ENCODE results near the gene OR7A5. TPM values are rescaled to one million over a fixed set of nuclear protein-coding genes. Genes with fewer than 3 reads are reported as not detected.
A peak's percentile ranks its signal among the peaks of the same experiment; 100 is the strongest.

OR7A5 gene
- total RNA-seq, 1 experiment from 2014 or later, result not detected

- H3K79me2 ChIP-seq (ENCODE audit: low read length), result no peaks in the 10 kb centered on the region
- no peak for TF ChIP-seq EZH2phosphoT487 (IDR thresholded peaks at IDR 0.05; ENCODE audit: borderline replicate concordance, low read length)
- no peak for TF ChIP-seq CTCF (conservative IDR thresholded peaks at IDR 0.05; ENCODE audit: low read depth, low read length)
- no peak for TF ChIP-seq EZH2 (IDR thresholded peaks at IDR 0.05; ENCODE audit: low read length, unreplicated experiment)
- H2AFZ ChIP-seq (ENCODE audit: low read length), result no peak overlapping the region
- H3K4me3 ChIP-seq (ENCODE audit: low read length), result no peak overlapping the region
- ATAC-seq, result no peak
- intact Hi-C loops (cut with micrococcal nuclease), result no loop called here
- no peak overlapping the region for H3K4me2 ChIP-seq (ENCODE audit: low read length)
- CTCF ChIA-PET, result no interaction called here
- H3F3A ChIP-seq (ENCODE audit: low read length, unreplicated experiment), result no peaks in the 10 kb centered on the region
- no TSS peak for BruUV-seq (replicated peaks)
- peak; percentile 36 for DNase-seq
- POLR2A ChIA-PET (ENCODE audit: unreplicated experiment), result no interaction called here
- H4K20me1 ChIP-seq (ENCODE audit: low read length), result no peaks in the 10 kb centered on the region
- H3K27ac ChIP-seq (ENCODE audit: low read length), result no peak overlapping the region
- peaks cover 47% of the 10 kb centered on the region for H3K27me3 ChIP-seq (ENCODE audit: low read length)
- H3K36me3 ChIP-seq (ENCODE audit: low read depth, low read length), result no peaks in the 10 kb centered on the region
- no peaks in the 10 kb centered on the region for H3K9me3 ChIP-seq (ENCODE audit: low read length)
- no peak overlapping the region for H3K9ac ChIP-seq (ENCODE audit: low read length)
- H3K4me1 ChIP-seq (ENCODE audit: insufficient read depth, low read length), result no peaks in the 10 kb centered on the region
- no peaks in the 10 kb centered on the region for H3K9me2 ChIP-seq (replicated peaks; ENCODE audit: low read length)
These were observed 5.2 kb upstream of the OR7A5 start for GRCh38 chr19:14840206-14840605.

GRCh38 chr19:14837391-14837790 is 2.4 kb upstream of the OR7A5 start:
- Histone ChIP-seq H3K9ac (ENCODE audit: low read length) (no peak overlapping the region), H3K27me3 (ENCODE audit: low read length) (peaks cover 42% of the 10 kb centered on the region), H4K20me1 (ENCODE audit: low read length) (no peaks in the 10 kb centered on the region), H3K27ac (ENCODE audit: low read length) (no peak overlapping the region), H3F3A (ENCODE audit: low read length, unreplicated experiment) (no peaks in the 10 kb centered on the region), H3K4me3 (ENCODE audit: low read length) (no peak overlapping the region), H3K9me2 (replicated peaks; ENCODE audit: low read length) (no peaks in the 10 kb centered on the region), H3K4me2 (ENCODE audit: low read length) (no peak overlapping the region), H3K79me2 (ENCODE audit: low read length) (no peaks in the 10 kb centered on the region), H3K4me1 (ENCODE audit: insufficient read depth, low read length) (no peaks in the 10 kb centered on the region), H3K36me3 (ENCODE audit: low read depth, low read length) (no peaks in the 10 kb centered on the region), H3K9me3 (ENCODE audit: low read length) (no peaks in the 10 kb centered on the region), H2AFZ (ENCODE audit: low read length) (no peak overlapping the region)
- ATAC-seq (no peak), DNase-seq (no peak)
- TF ChIP-seq EZH2phosphoT487 (IDR thresholded peaks at IDR 0.05; ENCODE audit: borderline replicate concordance, low read length) (no peak), CTCF (conservative IDR thresholded peaks at IDR 0.05; ENCODE audit: low read depth, low read length) (no peak), EZH2 (IDR thresholded peaks at IDR 0.05; ENCODE audit: low read length, unreplicated experiment) (no peak)
- POLR2A ChIA-PET (ENCODE audit: unreplicated experiment), result no interaction called here
- CTCF ChIA-PET, result no interaction called here
- BruUV-seq (replicated peaks), result no TSS peak
- intact Hi-C loops (cut with micrococcal nuclease), result no loop called here

GRCh38 chr19:14830702-14831101 is 4.3 kb downstream of the OR7A5 start:
- no peaks in the 10 kb centered on the region for H3K79me2 ChIP-seq (ENCODE audit: low read length)
- no peak overlapping the region for H3K4me3 ChIP-seq (ENCODE audit: low read length)
- H3K9me3 ChIP-seq (ENCODE audit: low read length), result no peaks in the 10 kb centered on the region
- no peaks in the 10 kb centered on the region for H3K9me2 ChIP-seq (replicated peaks; ENCODE audit: low read length)
- H2AFZ ChIP-seq (ENCODE audit: low read length), result no peak overlapping the region
- intact Hi-C loops (cut with micrococcal nuclease), result no loop called here
- H4K20me1 ChIP-seq (ENCODE audit: low read length), result peaks cover under 1% of the 10 kb centered on the region; the same call in 1 of the 2 replicates
- TF ChIP-seq EZH2phosphoT487 (IDR thresholded peaks at IDR 0.05; ENCODE audit: borderline replicate concordance, low read length), result no peak
- TF ChIP-seq EZH2 (IDR thresholded peaks at IDR 0.05; ENCODE audit: low read length, unreplicated experiment), result no peak
- TF ChIP-seq CTCF (conservative IDR thresholded peaks at IDR 0.05; ENCODE audit: low read depth, low read length), result no peak
- no peaks in the 10 kb centered on the region for H3K36me3 ChIP-seq (ENCODE audit: low read depth, low read length)
- H3K4me1 ChIP-seq (ENCODE audit: insufficient read depth, low read length), result peaks cover 8% of the 10 kb centered on the region
- ATAC-seq, result no peak
- H3K9ac ChIP-seq (ENCODE audit: low read length), result no peak overlapping the region
- ChIA-PET CTCF (no interaction called here), POLR2A (ENCODE audit: unreplicated experiment) (interaction anchor here (0.5 kb wide), 1 partner anchor 15 kb away, joined by 4 read pairs; no protein-coding TSS in a partner anchor)
- H3K27me3 ChIP-seq (ENCODE audit: low read length), result peaks cover 48% of the 10 kb centered on the region
- H3F3A ChIP-seq (ENCODE audit: low read length, unreplicated experiment), result peaks cover 4% of the 10 kb centered on the region
- H3K4me2 ChIP-seq (ENCODE audit: low read length), result no peak overlapping the region
- BruUV-seq (replicated peaks), result no TSS peak
- no peak for DNase-seq
- H3K27ac ChIP-seq (ENCODE audit: low read length), result no peak overlapping the region
